Esophagus muscularis mucosa (tissue), 4 donors: ENCODE results near the gene NID1. TPM values are rescaled to one million over a fixed set of nuclear protein-coding genes. Genes with fewer than 3 reads are reported as not detected.
"Not testable (repeated sequence)": the region's sequence is repeated elsewhere in the genome, so short reads cannot be mapped to it uniquely, and the experiment has no call there.

Source experiments
- DNase-seq: peaks from one replicate; pipeline ENCODE4 v3.0.0-alpha.2; 2017; ENCODE audit errors: extremely low spot score
- H3K27ac ChIP-seq, 4 donors: fragments of 200-600 bp; sonication (generic); replicated peaks in 1 of 4; 1 replicate in 3 of 4; 2 replicates in 1 of 4; pipeline ENCODE4 v1.5.1; 2016 to 2019; ENCODE audit warnings: mild to moderate bottlenecking in 1 of 4
- H3K27me3 ChIP-seq, 4 donors: fragments of 200-600 bp; sonication (generic); one replicate each; pipeline versions ENCODE4 v1.5.1 to v1.6.0; 2016 to 2019
- H3K36me3 ChIP-seq, 4 donors: fragments of 200-600 bp; sonication (generic); one replicate each; pipeline ENCODE4 v1.5.1; 2016 to 2019
- H3K4me1 ChIP-seq, 4 donors: fragments of 200-600 bp; sonication (generic); one replicate each; pipeline ENCODE4 v1.5.1; 2016 to 2019
- H3K4me3 ChIP-seq, 4 donors: fragments of 200-600 bp; sonication (generic); 1 replicate in 2 of 4; 2 replicates in 2 of 4; pipeline ENCODE4 v1.5.1; 2016 to 2019; ENCODE audit warnings: mild to moderate bottlenecking in 4 of 4, moderate library complexity in 1 of 4
- H3K9me3 ChIP-seq, 4 donors: fragments of 200-600 bp; sonication (generic); 1 replicate in 3 of 4; 2 replicates in 1 of 4; pipeline ENCODE4 v1.5.1; 2016 to 2019
- CTCF ChIP-seq, 3 experiments: fragments of 200-600 bp in 2 of 3; fragments of 450-650 bp in 1 of 3; sonication (generic) in 2 of 3; IDR thresholded peaks; one replicate each; pipeline ENCODE4 v1.5.1; 2017 to 2019; ENCODE audit warnings: antibody characterized with exemption in 3 of 3, mild to moderate bottlenecking in 2 of 3, moderate library complexity in 1 of 3
- EP300 ChIP-seq: sonication (generic); formaldehyde crosslinking; IDR thresholded peaks from one replicate; pipeline ENCODE4 v1.6.1; 2017; ENCODE audit warnings: antibody characterized with exemption
- POLR2A ChIP-seq: fragments of 450-650 bp; IDR thresholded peaks from one replicate; pipeline ENCODE4 v1.6.1; 2017; ENCODE audit warnings: antibody characterized with exemption, moderate library complexity, mild to moderate bottlenecking, low read depth
- POLR2AphosphoS5 ChIP-seq, 2 donors: sonication (generic); formaldehyde crosslinking; IDR thresholded peaks; one replicate each; pipeline ENCODE4 v1.6.1; 2017; ENCODE audit warnings: antibody characterized with exemption in 2 of 2
- WGBS: methylation state at CpG from one replicate; pipeline ENCODE4 v1.1.5; 2018; 5-methylcytosine and 5-hydroxymethylcytosine counted together
- intact Hi-C: fragments of 100-400 bp; cut with DNase I; formaldehyde crosslinking; loops from one replicate; pipeline ENCODE4 v1.15.1; 2023
- total RNA-seq, 4 donors: library from RNA; depleted of rRNA; stranded (reverse); fragments of >200 nt; gene quantifications; one replicate each; pipeline versions ENCODE4 v1.1.0 to v1.2.1, GENCODE V29; 2016

Gene NID1
- total RNA-seq, 4 donors from 2014 or later: 187 to 390 (median 287) TPM

GRCh38 chr1:235971571-235972310 is 93.1 kb downstream of the NID1 start:
- peaks cover 15 to 22% (median 21%) of the 10 kb centered on the region in 4 donors for H3K4me1 ChIP-seq
- peak; percentile 98 for DNase-seq
- intact Hi-C loops: loop anchor here (5.0 to 10.0 kb wide), 4 partner anchors 93 to 459 kb away; partner anchors contain the start of genes LYST and NID1
- peak overlapping the region; percentile 86 to 95 (median 92) for H3K27ac ChIP-seq
- 7% methylated on average over 26 of the region's 29 CpGs for WGBS
- TF ChIP-seq POLR2A (no peak), EP300 (no peak), CTCF (IDR thresholded peaks at IDR 0.05) (peak; percentile 85 to 94 (median 87)), POLR2AphosphoS5 (IDR thresholded peaks at IDR 0.05) (peak; percentile 88 to 94)
- peak overlapping the region; percentile 41 to 56 (median 52) for H3K4me3 ChIP-seq
- peaks cover 11 to 25% (median 19%) of the 10 kb centered on the region in 4 donors for H3K36me3 ChIP-seq
- no peaks in the 10 kb centered on the region for H3K27me3 ChIP-seq
- no peaks in the 10 kb centered on the region for H3K9me3 ChIP-seq

- Histone ChIP-seq H3K36me3 (peaks cover 6 to 18% (median 11%) of the 10 kb centered on the region in 4 donors), H3K4me3 (peak overlapping the region in 3 of 4 donors; percentile 50 to 56 (median 53)), H3K27ac (peak overlapping the region; percentile 86 to 95 (median 92)), H3K9me3 (no peaks in the 10 kb centered on the region), H3K4me1 (peaks cover 15 to 22% (median 21%) of the 10 kb centered on the region in 4 donors), H3K27me3 (no peaks in the 10 kb centered on the region)
- whole genome bisulfite sequencing: 39% methylated on average over 3 of the region's 3 CpGs
- TF ChIP-seq POLR2A (no peak), EP300 (no peak), POLR2AphosphoS5 (IDR thresholded peaks at IDR 0.05) (no peak), CTCF (IDR thresholded peaks at IDR 0.05) (no peak)
- intact Hi-C loops: loop anchor here (5.0 to 10.0 kb wide), 4 partner anchors 94 to 459 kb away; partner anchors contain the start of genes LYST and NID1
- DNase-seq: no peak
These were observed 93.9 kb downstream of the NID1 start for GRCh38 chr1:235971020-235971419.

GRCh38 chr1:235968831-235969230 is 96.1 kb downstream of the NID1 start:
- Histone ChIP-seq H3K4me3 (no peak overlapping the region), H3K27ac (no peak overlapping the region), H3K4me1 (peaks cover 15 to 22% (median 21%) of the 10 kb centered on the region in 4 donors), H3K27me3 (no peaks in the 10 kb centered on the region), H3K36me3 (peaks cover 0 to 1% (median 0%) of the 10 kb centered on the region in 4 donors), H3K9me3 (no peaks in the 10 kb centered on the region)
- intact Hi-C loops: no loop called here
- DNase-seq: no peak
- 91% methylated on average over 5 of the region's 5 CpGs for WGBS
- TF ChIP-seq EP300 (no peak), CTCF (IDR thresholded peaks at IDR 0.05) (no peak), POLR2A (no peak), POLR2AphosphoS5 (IDR thresholded peaks at IDR 0.05) (no peak)

GRCh38 chr1:235966134-235966533 is 98.8 kb downstream of the NID1 start:
- H3K36me3 ChIP-seq, H3K4me3 ChIP-seq, H3K4me1 ChIP-seq, H3K9me3 ChIP-seq, DNase-seq, H3K27ac ChIP-seq, intact Hi-C loops, H3K27me3 ChIP-seq: not testable (repeated sequence)
- 88% methylated on average over 5 of the region's 5 CpGs for WGBS

- no peaks in the 10 kb centered on the region for H3K36me3 ChIP-seq
- WGBS: 94% methylated on average over 4 of the region's 4 CpGs
These were observed 104.1 kb downstream of the NID1 start for GRCh38 chr1:235960809-235961208.

More at GRCh38 chr1:235960809-235961208, 104.1 kb downstream of the NID1 start:
- no peaks in the 10 kb centered on the region for H3K27me3 ChIP-seq
- intact Hi-C loops: no loop called here
- no peak for TF ChIP-seq POLR2A
- TF ChIP-seq POLR2AphosphoS5 (IDR thresholded peaks at IDR 0.05): no peak
- no peak for TF ChIP-seq EP300
- TF ChIP-seq CTCF (IDR thresholded peaks at IDR 0.05): no peak
- no peaks in the 10 kb centered on the region for H3K4me1 ChIP-seq
- H3K27ac ChIP-seq: no peak overlapping the region
- no peak for DNase-seq
- H3K4me3 ChIP-seq: no peak overlapping the region
- H3K9me3 ChIP-seq: no peaks in the 10 kb centered on the region
